IPS-NIHi7 (cell line): ENCODE results near the gene FGFRL1.
"Not testable (repeated sequence)": the region's sequence is repeated elsewhere in the genome, so short reads cannot be mapped to it uniquely, and the experiment has no call there.

Experiments used
- DNase-seq: peaks from one replicate; pipeline ENCODE4 v3.0.0; 2012; ENCODE audit warnings: mixed read lengths; ENCODE audit errors: extremely low spot score

Gene FGFRL1

GRCh38 chr4:973431-974397 lies 37.7 kb upstream of the FGFRL1 start, which contains the start of gene DGKQ:
Gene DGKQ, minus strand, starts transcription at chr4:973569. Its CDS starts 87 bp downstream, at chr4:973482.
- peak; percentile 98 for DNase-seq

GRCh38 chr4:974668-975067 lies 36.8 kb upstream of the FGFRL1 start:
- no peak for DNase-seq

- DNase-seq = not testable (repeated sequence)
Measured at GRCh38 chr4:976016-976415, 35.4 kb upstream of the FGFRL1 start.

GRCh38 chr4:978957-979701 lies 32.3 kb upstream of the FGFRL1 start:
- no peak for DNase-seq

- no peak for DNase-seq
Measured at GRCh38 chr4:982291-982690, 29.1 kb upstream of the FGFRL1 start.

- DNase-seq = no peak
Measured at GRCh38 chr4:982814-983213, 28.6 kb upstream of the FGFRL1 start.

- no peak for DNase-seq
Measured at GRCh38 chr4:984336-985054, 26.9 kb upstream of the FGFRL1 start.

- peak; percentile 87 for DNase-seq
Measured at GRCh38 chr4:985123-985830, 26.1 kb upstream of the FGFRL1 start.

GRCh38 chr4:986428-986878 lies 25.0 kb upstream of the FGFRL1 start:
- no peak for DNase-seq

GRCh38 chr4:986879-987623 lies 24.4 kb upstream of the FGFRL1 start, which contains the start of gene IDUA:
Gene IDUA, plus strand, starts transcription at chr4:987044. Its CDS starts 41 bp downstream, at chr4:987085.
- DNase-seq = no peak

GRCh38 chr4:987624-988513 lies 23.6 kb upstream of the FGFRL1 start:
- no peak for DNase-seq

GRCh38 chr4:988726-989721 lies 22.4 kb upstream of the FGFRL1 start:
- no peak for DNase-seq

GRCh38 chr4:989722-990471 lies 21.5 kb upstream of the FGFRL1 start:
- DNase-seq = no peak

- no peak for DNase-seq
Measured at GRCh38 chr4:990746-991367, 20.6 kb upstream of the FGFRL1 start.

GRCh38 chr4:991451-992296 lies 19.8 kb upstream of the FGFRL1 start:
- DNase-seq = no peak
